Ovary (tissue), 3 donors: Measurements from ENCODE around the gene TBCEL.

Source experiments
- CTCF ChIP-seq, 3 donors: fragments of 450-650 bp in 2 of 3; fragments of 200-600 bp in 1 of 3; IDR thresholded peaks; one replicate each; pipeline versions ENCODE4 v1.5.1 to v1.8.0; 2016 to 2022; ENCODE audit warnings: antibody characterized with exemption in 3 of 3, mild to moderate bottlenecking in 1 of 3
- EP300 ChIP-seq: sonication (generic); formaldehyde crosslinking; IDR thresholded peaks from one replicate; pipeline ENCODE4 v1.6.1; 2017; ENCODE audit warnings: antibody characterized with exemption
- POLR2A ChIP-seq: fragments of 450-650 bp; IDR thresholded peaks from one replicate; pipeline ENCODE4 v1.6.1; 2017; ENCODE audit warnings: antibody characterized with exemption, mild to moderate bottlenecking, moderate library complexity
- donor health status: DM: no; HTN: no; CAD: no.

DNA sequence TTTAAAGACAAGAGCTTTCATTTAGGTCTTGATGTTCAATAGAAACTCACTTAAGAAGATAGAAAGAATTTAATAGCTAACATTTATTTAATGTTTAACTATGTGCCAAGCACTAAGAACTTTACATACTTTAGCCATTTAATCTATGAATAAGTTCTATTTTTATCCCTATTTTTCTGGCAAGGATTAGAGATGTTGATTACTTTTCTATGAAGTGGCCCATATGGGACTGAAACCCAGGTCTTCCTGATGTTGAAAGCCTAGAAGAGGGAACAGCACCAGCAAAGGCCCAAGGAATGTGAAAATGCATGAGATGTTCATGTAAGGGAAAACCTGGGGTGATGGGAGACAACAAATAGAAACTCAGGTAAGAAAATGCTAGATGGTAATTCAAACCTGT lies 15.4 kb upstream of the TBCEL start:
- no peak for TF ChIP-seq CTCF (IDR thresholded peaks at IDR 0.05)
- TF ChIP-seq POLR2A = no peak
- TF ChIP-seq EP300 = no peak
